H1 (cell line): ENCODE data around the gene RASA4B. TPM values are rescaled to one million over a fixed set of nuclear protein-coding genes. Genes with fewer than 3 reads are reported as not detected.

Source experiments
- CTCF ChIA-PET: fragments of 300-600 bp; sonication (Branson Sonifier 250); formaldehyde crosslinking; loops from one replicate; lab custom pipeline; 2021; ENCODE audit not compliant: partially characterized antibody; lab: Charles Lee
- POLR2A ChIA-PET: fragments of 300-600 bp; sonication (Branson Sonifier 250); formaldehyde crosslinking; loops from one replicate; lab custom pipeline; 2021; ENCODE audit warnings: inconsistent platforms; ENCODE audit not compliant: partially characterized antibody; lab: Charles Lee
- DNase-seq, 2 experiments: peaks; one replicate each; pipeline versions ENCODE4 v3.0.0 to v3.0.0-alpha.2; 2010 to 2022; ENCODE audit warnings: low spot score in 2 of 2, low read depth in 1 of 2, mixed read lengths in 1 of 2
- FAIRE-seq: peaks from 2 replicates; lab custom pipeline; 2011; peaks lifted over from hg19 to GRCh38; lab: Jason Lieb, UNC
- H2AFZ ChIP-seq: 2 replicates; pipeline ENCODE4 v1.8.1; 2012; ENCODE audit warnings: low read length, inconsistent platforms
- H2AK5ac ChIP-seq: 2 replicates; pipeline ENCODE4 v1.6.1; 2013; ENCODE audit warnings: low read depth, low read length
- H2BK120ac ChIP-seq: replicated peaks from 2 replicates; pipeline ENCODE3; 2013; ENCODE audit warnings: low read depth, low read length, inconsistent platforms
- H2BK12ac ChIP-seq: 2 replicates; pipeline ENCODE4 v1.6.1; 2013; ENCODE audit warnings: low read depth, low read length
- H2BK15ac ChIP-seq: 2 replicates; pipeline ENCODE4 v1.6.1; 2013; ENCODE audit warnings: low read length
- H2BK20ac ChIP-seq: 2 replicates; pipeline ENCODE4 v1.6.1; 2013; ENCODE audit warnings: low read length
- H2BK5ac ChIP-seq: 2 replicates; pipeline ENCODE4 v1.6.1; 2013; ENCODE audit warnings: low read depth, low read length
- H3K14ac ChIP-seq: 2 replicates; pipeline ENCODE4 v1.6.1; 2013; ENCODE audit warnings: inconsistent platforms; ENCODE audit not compliant: insufficient read length
- H3K18ac ChIP-seq: 2 replicates; pipeline ENCODE4 v1.6.1; 2013; ENCODE audit warnings: low read length; ENCODE audit errors: extremely low read depth
- H3K23ac ChIP-seq: 2 replicates; pipeline ENCODE4 v1.6.1; 2013; ENCODE audit warnings: inconsistent platforms; ENCODE audit not compliant: insufficient read length
- H3K23me2 ChIP-seq: 2 replicates; pipeline ENCODE4 v1.6.1; 2013; ENCODE audit warnings: low read depth, low read length
- H3K27ac ChIP-seq: 2 replicates; pipeline ENCODE4 v1.6.1; 2011; ENCODE audit warnings: low read depth, low read length, inconsistent platforms
- H3K27me3 ChIP-seq, 4 experiments: replicated peaks in 1 of 4; 1 replicate in 1 of 4; 2 replicates in 3 of 4; pipeline versions ENCODE4 v1.6.1 to v1.8.1; 2011 to 2013; ENCODE audit warnings: low read length in 3 of 4, mild to moderate bottlenecking in 3 of 4, inconsistent platforms in 2 of 4, mixed read lengths in 2 of 4, moderate library complexity in 1 of 4; ENCODE audit not compliant: control insufficient read depth in 3 of 4, insufficient read depth in 3 of 4; ENCODE audit errors: extremely low read depth in 1 of 4
- H3K36me3 ChIP-seq, 4 experiments: 2 replicates each; pipeline versions ENCODE4 v1.6.1 to v1.8.1; 2011 to 2013; ENCODE audit warnings: mild to moderate bottlenecking in 4 of 4, low read length in 3 of 4, moderate library complexity in 2 of 4, control low read depth in 1 of 4, inconsistent platforms in 1 of 4; ENCODE audit not compliant: insufficient read depth in 4 of 4, control insufficient read depth in 2 of 4
- H3K4ac ChIP-seq: replicated peaks from 2 replicates; pipeline ENCODE3; 2013; ENCODE audit warnings: low read length, low read depth, mixed read lengths, inconsistent platforms; ENCODE audit not compliant: insufficient read length
- H3K4me1 ChIP-seq, 4 experiments: replicated peaks in 1 of 4; 1 replicate in 1 of 4; 2 replicates in 3 of 4; pipeline versions ENCODE4 v1.6.1 to v1.8.1; 2011 to 2013; ENCODE audit warnings: low read length in 3 of 4, inconsistent platforms in 2 of 4, mixed read lengths in 1 of 4; ENCODE audit not compliant: insufficient read depth in 4 of 4, control insufficient read depth in 3 of 4
- H3K4me2 ChIP-seq, 2 experiments: 2 replicates each; pipeline versions ENCODE4 v1.6.1 to v1.8.1; 2011 to 2013; ENCODE audit warnings: low read depth in 2 of 2, low read length in 2 of 2, control low read depth in 1 of 2, inconsistent platforms in 1 of 2, mild to moderate bottlenecking in 1 of 2; ENCODE audit not compliant: insufficient read depth in 1 of 2
- H3K4me3 ChIP-seq, 4 experiments: fragments of 200-600, 300-600 bp in 1 of 4; sonication (generic), shearing (Covaris generic), sonication (Bioruptor Twin) in 1 of 4; 2 replicates each; pipeline versions ENCODE4 v1.5.1 to v1.8.1; 2011 to 2016; ENCODE audit warnings: low read length in 4 of 4, low read depth in 3 of 4, control low read depth in 2 of 4, inconsistent platforms in 2 of 4, mild to moderate bottlenecking in 2 of 4, mixed read lengths in 1 of 4, moderate library complexity in 1 of 4; ENCODE audit not compliant: insufficient read depth in 2 of 4; ENCODE audit errors: extremely low read depth in 1 of 4
- H3K56ac ChIP-seq: replicated peaks from 2 replicates; pipeline ENCODE3; 2013; ENCODE audit warnings: low read depth, mild to moderate bottlenecking, mixed read lengths, low read length, inconsistent platforms; ENCODE audit not compliant: insufficient read length
- H3K79me1 ChIP-seq: 2 replicates; pipeline ENCODE4 v1.6.1; 2013; ENCODE audit warnings: low read depth, low read length, control low read depth
- H3K79me2 ChIP-seq, 2 experiments: 2 replicates each; pipeline versions ENCODE4 v1.6.1 to v1.8.1; 2012 to 2013; ENCODE audit warnings: low read length in 2 of 2, mild to moderate bottlenecking in 2 of 2, inconsistent platforms in 1 of 2; ENCODE audit not compliant: insufficient read depth in 2 of 2, control insufficient read depth in 1 of 2
- H3K9ac ChIP-seq, 4 experiments: replicated peaks in 1 of 4; 1 replicate in 1 of 4; 2 replicates in 3 of 4; pipeline versions ENCODE4 v1.6.1 to v1.8.1; 2011 to 2013; ENCODE audit warnings: low read depth in 3 of 4, low read length in 3 of 4, control low read depth in 2 of 4, mild to moderate bottlenecking in 2 of 4, moderate library complexity in 2 of 4, inconsistent platforms in 1 of 4; ENCODE audit errors: extremely low read depth in 1 of 4
- H3K9me3 ChIP-seq, 2 experiments: 2 replicates each; pipeline versions ENCODE4 v1.6.1 to v1.8.1; 2012 to 2013; ENCODE audit warnings: mild to moderate bottlenecking in 2 of 2, moderate library complexity in 2 of 2, control low read depth in 1 of 2, inconsistent platforms in 1 of 2, low read depth in 1 of 2, low read length in 1 of 2, mixed read lengths in 1 of 2; ENCODE audit not compliant: insufficient read depth in 2 of 2
- H4K20me1 ChIP-seq, 2 experiments: replicated peaks in 1 of 2; 2 replicates each; pipeline versions ENCODE3 to v1.8.1; 2011 to 2013; ENCODE audit warnings: inconsistent platforms in 2 of 2, low read length in 2 of 2, mild to moderate bottlenecking in 1 of 2; ENCODE audit not compliant: insufficient read depth in 2 of 2, control insufficient read depth in 1 of 2
- H4K5ac ChIP-seq: 2 replicates; pipeline ENCODE4 v1.6.1; 2013; ENCODE audit warnings: low read length, low read depth, mixed read lengths, inconsistent platforms; ENCODE audit not compliant: insufficient read length
- H4K8ac ChIP-seq: 2 replicates; pipeline ENCODE4 v1.8.0; 2013; ENCODE audit warnings: mild to moderate bottlenecking, moderate library complexity, low read length, inconsistent platforms; ENCODE audit not compliant: insufficient read depth; ENCODE audit errors: extremely low read depth
- H4K91ac ChIP-seq: replicated peaks from 2 replicates; pipeline ENCODE3; 2013; ENCODE audit warnings: low read length, mixed read lengths, inconsistent platforms; ENCODE audit not compliant: insufficient read length
- CBX8 ChIP-seq: fragments of 300-800, 300-1000 bp; sonication (generic); IDR thresholded peaks from 2 replicates; pipeline ENCODE4 v1.7.1; 2016; ENCODE audit warnings: low read depth, low read length, borderline replicate concordance
- CEBPB ChIP-seq: IDR thresholded peaks from 2 replicates; pipeline ENCODE4 v1.6.1; 2012; ENCODE audit warnings: low read depth, low read length
- SAP30 ChIP-seq: fragments of 300-600 bp; sonication (generic); IDR thresholded peaks from 2 replicates; pipeline ENCODE4 v1.7.1; 2012; ENCODE audit warnings: low read length, moderate library complexity, mild to moderate bottlenecking, inconsistent platforms; ENCODE audit not compliant: insufficient read depth, insufficient replicate concordance
- SRF ChIP-seq: IDR thresholded peaks from 2 replicates; pipeline ENCODE4 v1.6.1; 2011; ENCODE audit warnings: mild to moderate bottlenecking, low read depth, low read length, moderate library complexity
- WGBS, 2 experiments: shearing (Covaris generic) in 1 of 2; methylation state at CpG; one replicate each; pipeline versions ENCODE4 v1.1.6 to v1.1.7; 2013 to 2015; ENCODE audit warnings: low lambda C conversion rate in 2 of 2, mixed read lengths in 2 of 2, inconsistent platforms in 1 of 2, low coverage in 1 of 2, missing lambda C conversion rate in 1 of 2; ENCODE audit not compliant: insufficient replicate concordance in 2 of 2, insufficient coverage in 1 of 2, insufficient read length in 1 of 2; ENCODE audit errors: extremely low coverage in 1 of 2, missing lambda C conversion rate in 1 of 2; 5-methylcytosine and 5-hydroxymethylcytosine counted together
- polyA plus RNA-seq, 7 experiments: library from polyadenylated mRNA; depleted of rRNA in 3 of 7; stranded (reverse) in 5 of 7; unstranded in 2 of 7; fragments of >200 nt in 5 of 7; fragments of 200-250 nt in 2 of 7; gene quantifications; 1 replicate in 5 of 7; 2 replicates in 1 of 7; 4 replicates in 1 of 7; pipeline versions ENCODE4 v1.2.1 to v1.2.3, GENCODE V29; 2011 to 2013; ENCODE audit warnings: missing spikeins in 2 of 7, mixed read lengths in 2 of 7
- total RNA-seq: library from RNA; stranded (reverse); fragmentation: NEBNext Ultra II Directional; extraction: Animal tissue kit (Norgen Biotek cat#: 25700); gene quantifications from 2 replicates; pipeline ENCODE4 v1.2.1, GENCODE V29; 2021

Gene RASA4B
- total and polyA plus RNA-seq, 2 of the 8 experiments (the other 6 are each of a cell fraction or from before 2014, with no cell fraction given), result 3.4 to 6.7 TPM

GRCh38 chr7:102454468-102454867 is 63.1 kb downstream of the RASA4B start:
- Histone ChIP-seq H3K79me1 (no peaks in the 10 kb centered on the region), H2BK120ac (no peak overlapping the region), H3K4me3 (no peak overlapping the region), H4K91ac (no peak overlapping the region), H3K27ac (no peak overlapping the region), H2AFZ (no peak overlapping the region), H3K4me2 (no peak overlapping the region), H3K79me2 (no peaks in the 10 kb centered on the region), H3K9ac (no peak overlapping the region), H3K36me3 (peaks cover 6 to 21% (median 16%) of the 10 kb centered on the region in 4 experiments; a peak in 5 of 8 replicates), H3K23ac (no peak overlapping the region), H4K8ac (peak overlapping the region; percentile 46; the same call in 1 of the 2 replicates), H3K23me2 (no peaks in the 10 kb centered on the region; the same call in 1 of the 2 replicates)
- no peak for FAIRE-seq
- 83% methylated on average over 12 of the region's 12 CpGs; no CpG with 5 or more reads in 1 of the 2 experiments for WGBS, 2 experiments
- CTCF ChIA-PET, result interaction anchor here (0.8 to 1.0 kb wide), 2 partner anchors 15 to 145 kb away, joined by 3 to 4 read pairs; no protein-coding TSS in a partner anchor
- TF ChIP-seq CBX8 (no peak), CEBPB (no peak), SRF (peak; percentile 69), SAP30 (no peak)
- TF ChIP-seq, all 59 proteins: peak for 1
- Histone ChIP-seq H2BK5ac (no peak overlapping the region), H3K18ac (no peak overlapping the region), H3K4ac (no peak overlapping the region), H4K20me1 (peaks cover 0 to under 1% of the 10 kb centered on the region in 2 experiments), H3K9me3 (no peaks in the 10 kb centered on the region), H2BK20ac (no peak overlapping the region), H3K27me3 (no peaks in the 10 kb centered on the region; a peak in 1 of 7 replicates), H2BK15ac (no peak overlapping the region), H2BK12ac (no peak overlapping the region), H3K14ac (no peak overlapping the region), H4K5ac (no peak overlapping the region), H3K4me1 (peaks cover 0 to 3% (median 0%) of the 10 kb centered on the region in 4 experiments; a peak in 2 of 7 replicates), H3K56ac (no peak overlapping the region), H2AK5ac (no peak overlapping the region)
- DNase-seq, result no peak
- POLR2A ChIA-PET, result interaction anchor here (0.8 to 4.5 kb wide), 6 partner anchors 8 to 59 kb away, joined by 3 to 27 read pairs (median 6); partner anchors contain the start of genes ALKBH4, LRWD1 and PRKRIP1
